GM21381 (cell line): Measurements from ENCODE around the gene ADARB1.
"Not testable (repeated sequence)": the region's sequence is repeated elsewhere in the genome, so short reads cannot be mapped to it uniquely, and the experiment has no call there.

ENCODE experiments used
- ATAC-seq: cut with Tn5 transposase; IDR thresholded peaks from one replicate; pipeline ENCODE4 v1.9.1; 2021; ENCODE audit warnings: mild to moderate bottlenecking, moderate library complexity; ENCODE audit not compliant: unreplicated experiment

ADARB1 gene

GRCh38 chr21:45131537-45131999, 57.2 kb downstream of the ADARB1 start:
- no peak for ATAC-seq

DNA sequence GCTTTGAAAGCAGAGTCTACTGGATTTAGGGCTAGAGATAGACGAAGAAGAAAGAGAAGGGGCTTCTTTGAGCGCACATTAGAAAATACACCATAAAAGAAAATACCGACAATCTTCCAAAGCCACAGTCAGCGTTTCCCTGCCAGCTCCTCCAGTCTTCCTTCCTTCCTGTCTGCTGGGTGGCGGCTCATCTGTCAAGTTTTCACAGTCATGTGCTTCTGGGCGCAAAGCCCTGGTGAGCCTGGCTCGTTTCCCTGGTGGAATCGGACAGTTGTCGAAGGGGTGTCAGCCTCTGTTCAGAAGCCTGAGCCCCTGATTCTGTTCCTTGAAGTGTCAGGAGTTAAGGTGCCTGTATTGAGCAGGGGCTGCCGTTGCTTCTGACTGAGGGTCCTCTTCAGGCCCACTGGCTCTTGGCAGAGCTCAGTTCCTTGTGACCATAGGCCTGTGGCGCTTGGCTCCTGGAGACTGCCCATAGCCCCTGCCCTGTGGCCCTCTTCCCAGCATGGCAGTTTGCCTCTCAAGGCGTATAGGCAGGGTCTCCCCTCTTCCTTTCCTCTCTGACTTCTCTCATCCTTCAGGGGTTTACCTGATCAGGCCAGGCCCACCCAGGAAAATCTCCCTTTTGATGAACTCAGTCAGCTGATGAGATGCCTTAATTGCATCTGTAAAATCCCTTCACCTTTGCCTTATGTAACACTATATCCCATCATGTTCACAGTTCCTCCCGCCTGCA, 58.6 kb downstream of the ADARB1 start:
- no peak for ATAC-seq

DNA sequence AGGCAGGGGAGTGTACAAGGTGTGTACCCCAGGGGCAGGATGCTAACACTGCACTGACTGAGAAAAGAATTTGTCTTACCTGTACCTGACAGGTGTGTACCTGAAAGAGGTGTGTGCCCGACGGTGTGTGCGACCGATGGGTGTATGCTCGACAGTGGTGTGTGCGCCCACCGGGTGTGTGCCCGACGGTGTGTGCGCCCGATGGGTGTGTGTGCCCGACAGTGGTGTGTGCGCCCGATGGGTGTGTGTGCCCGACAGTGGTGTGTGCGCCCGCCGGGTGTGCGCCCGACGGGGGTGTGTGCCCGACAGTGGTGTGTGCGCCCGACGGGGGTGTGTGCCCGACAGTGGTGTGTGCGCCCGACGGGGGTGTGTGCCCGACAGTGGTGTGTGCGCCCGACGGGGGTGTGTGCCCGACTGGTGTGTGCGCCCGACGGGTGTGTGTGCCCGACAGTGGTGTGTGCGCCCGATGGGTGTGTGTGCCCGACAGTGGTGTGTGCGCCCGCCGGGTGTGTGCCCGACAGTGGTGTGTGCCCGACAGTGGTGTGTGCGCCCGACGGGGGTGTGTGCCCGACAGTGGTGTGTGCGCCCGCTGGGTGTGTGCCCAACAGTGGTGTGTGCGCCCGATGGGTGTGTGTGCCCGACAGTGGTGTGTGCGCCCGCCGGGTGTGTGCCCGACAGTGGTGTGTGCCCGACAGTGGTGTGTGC, 59.3 kb downstream of the ADARB1 start:
- not testable (repeated sequence) for ATAC-seq

DNA sequence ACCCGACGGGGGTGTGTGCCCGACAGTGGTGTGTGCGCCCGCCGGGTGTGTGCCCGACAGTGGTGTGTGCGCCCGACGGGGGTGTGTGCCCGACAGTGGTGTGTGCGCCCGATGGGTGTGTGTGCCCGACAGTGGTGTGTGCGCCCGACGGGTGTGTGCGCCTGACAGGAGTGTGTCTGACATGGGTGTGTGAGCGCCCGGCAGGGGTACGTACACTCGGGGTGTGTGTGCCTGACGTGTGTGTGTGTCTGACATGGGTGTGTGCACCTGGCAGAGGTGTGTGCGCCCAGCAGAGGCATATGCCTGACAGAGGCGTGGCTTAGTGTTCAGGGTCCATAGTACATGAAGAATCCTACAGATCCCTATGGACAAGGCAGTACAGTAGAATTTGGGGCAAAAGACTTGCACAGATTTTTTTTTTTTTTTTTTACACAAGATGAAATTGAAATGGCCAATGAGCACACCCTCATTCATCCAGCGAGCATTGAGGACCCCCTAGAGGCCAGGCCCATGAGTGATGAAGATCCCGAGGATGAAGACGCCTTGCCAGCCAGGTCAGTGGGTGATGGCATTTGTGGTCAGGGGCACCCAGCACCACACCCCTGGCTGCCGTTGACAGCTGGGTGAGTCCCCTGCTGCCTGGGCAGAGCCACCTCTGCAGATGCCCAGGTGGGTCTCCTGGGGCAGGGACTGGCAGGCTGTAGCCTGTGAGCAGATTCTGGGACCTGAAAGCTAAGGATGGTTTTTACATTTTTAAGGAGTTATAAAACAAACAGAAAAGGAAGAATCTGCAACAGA, 60.1 kb downstream of the ADARB1 start:
- ATAC-seq, result no peak

DNA sequence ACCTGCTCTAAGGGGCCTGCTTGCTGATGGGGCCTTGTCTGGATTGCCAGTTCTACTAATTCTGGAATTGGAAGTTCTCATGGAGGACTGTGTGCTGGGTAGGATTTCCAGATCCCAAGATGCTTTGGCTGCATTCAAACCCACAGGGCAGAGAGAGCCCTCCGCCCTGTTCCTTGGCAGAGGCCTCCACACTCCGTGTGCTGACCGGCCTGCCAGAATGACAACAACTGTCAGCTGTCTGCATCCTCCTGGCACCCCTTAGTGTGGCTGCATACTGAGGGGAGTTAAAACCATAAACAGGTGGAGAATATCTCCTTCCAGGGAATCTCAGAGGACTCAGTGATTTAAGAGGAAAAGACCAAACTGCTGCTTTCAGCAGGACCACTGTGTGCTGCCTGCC, 60.7 kb downstream of the ADARB1 start:
- no peak for ATAC-seq

- ATAC-seq, result no peak
These were observed 61.5 kb downstream of the ADARB1 start for GRCh38 chr21:45135868-45136267.

- ATAC-seq, result no peak
These were observed 62.1 kb downstream of the ADARB1 start for GRCh38 chr21:45136500-45136899.

DNA sequence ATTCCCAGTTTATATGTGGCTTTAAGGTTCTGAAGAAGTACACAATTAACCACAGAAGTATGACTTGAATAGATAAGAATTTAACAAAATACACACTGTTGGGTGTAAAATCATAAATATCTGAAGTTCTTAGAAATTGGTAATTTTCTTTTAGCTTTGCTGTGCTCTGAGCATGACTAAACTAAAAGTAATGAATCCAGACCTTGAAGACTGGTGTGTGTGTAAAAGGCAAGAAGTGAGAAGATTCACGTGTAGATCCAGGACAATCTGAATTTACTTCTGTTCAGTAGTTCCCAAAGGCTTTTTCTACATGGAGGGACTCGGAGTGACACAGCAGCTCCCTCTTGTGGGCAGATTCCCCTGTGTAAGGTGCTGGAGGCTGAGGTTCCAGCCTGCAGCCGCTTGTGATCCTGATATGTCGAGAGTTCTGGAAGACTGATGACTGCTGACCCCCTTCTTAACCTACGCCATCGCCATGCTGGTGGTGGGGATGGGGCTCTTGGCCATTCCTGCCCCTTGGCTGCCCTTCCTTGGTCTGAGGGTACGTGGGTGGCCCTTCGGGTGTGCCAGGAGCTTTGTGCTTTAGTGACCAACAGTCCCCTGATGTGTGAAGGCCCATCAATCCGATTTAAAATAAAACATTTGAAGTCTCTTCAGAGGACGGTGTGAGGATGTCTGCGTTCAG, 62.7 kb downstream of the ADARB1 start:
- ATAC-seq, result no peak

DNA sequence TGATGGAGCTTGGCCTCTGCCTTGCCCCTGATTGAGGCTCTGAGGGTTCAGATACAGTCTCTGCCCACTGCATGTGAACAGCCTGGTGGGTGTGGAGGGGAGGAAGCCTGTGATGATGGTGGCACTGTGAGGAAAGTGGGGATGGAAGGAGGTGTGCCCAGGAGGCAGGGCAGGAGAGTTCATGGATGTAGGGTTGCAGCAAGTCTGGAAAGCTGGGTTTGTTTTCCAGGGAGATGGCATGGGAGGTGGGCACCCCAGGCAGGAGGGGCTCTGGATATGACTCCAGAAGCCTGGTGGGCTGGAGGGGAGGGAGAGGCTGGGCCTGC, 63.2 kb downstream of the ADARB1 start:
- ATAC-seq, result no peak

DNA sequence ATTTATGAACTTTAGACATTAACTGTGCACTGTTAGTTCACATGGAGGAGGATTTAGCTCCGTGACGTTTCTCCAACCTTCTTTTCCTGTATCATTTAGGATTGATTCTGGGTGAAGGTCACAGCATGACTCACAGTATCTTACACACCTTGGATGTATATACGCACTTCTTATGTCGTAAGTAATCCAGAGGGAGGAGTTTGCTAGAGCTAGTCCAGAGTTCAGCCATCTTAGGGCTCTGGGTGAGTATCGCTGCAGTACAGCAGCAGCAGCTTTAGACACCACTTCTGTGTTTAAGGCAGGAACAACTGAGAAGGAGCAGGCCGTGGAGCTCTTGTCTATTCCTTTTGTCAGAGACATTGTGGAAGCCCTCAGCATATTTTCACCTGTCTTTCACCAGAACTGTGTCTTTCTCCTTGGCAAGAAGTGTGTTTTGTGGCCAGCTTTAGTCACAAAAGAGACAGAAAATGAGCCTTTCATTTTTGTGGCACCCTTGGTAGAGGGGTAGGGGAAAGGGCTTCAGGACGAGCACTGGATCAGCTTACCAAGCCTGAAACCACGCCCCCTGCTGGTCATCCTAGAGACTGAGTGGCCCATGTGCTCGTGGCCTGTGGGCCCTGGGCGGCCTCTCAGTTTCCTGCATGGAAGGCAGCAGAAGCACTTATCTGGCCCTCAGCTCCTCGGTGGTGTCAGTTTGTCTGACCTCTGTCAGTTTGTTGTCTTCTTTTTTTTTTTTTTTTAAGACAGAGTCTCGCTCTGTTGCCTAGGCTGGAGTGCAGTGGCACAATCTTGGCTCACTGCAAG, 64.0 kb downstream of the ADARB1 start:
- no peak for ATAC-seq

- ATAC-seq, result not testable (repeated sequence)
These were observed 64.6 kb downstream of the ADARB1 start for GRCh38 chr21:45139003-45139360.

DNA sequence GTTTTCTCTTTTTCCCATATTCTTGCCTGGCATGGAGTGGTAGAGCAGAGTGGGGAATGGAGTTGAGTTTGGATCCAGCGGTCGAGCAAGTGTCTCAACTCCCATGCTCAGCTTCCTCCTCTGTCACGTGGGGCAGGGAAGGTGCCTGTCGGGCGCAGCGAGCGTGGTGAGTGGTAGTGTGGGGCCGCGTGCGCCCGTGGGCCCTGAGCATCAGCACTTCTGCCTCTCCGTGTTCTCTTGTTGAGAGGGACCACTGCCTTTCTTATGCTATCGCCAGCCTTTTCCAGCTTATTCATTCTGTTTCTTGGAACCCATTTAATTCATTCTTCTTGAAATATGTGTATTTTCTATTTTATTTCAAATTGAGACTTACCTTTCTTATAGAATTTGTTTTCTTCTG, 65.1 kb downstream of the ADARB1 start:
- ATAC-seq, result no peak

DNA sequence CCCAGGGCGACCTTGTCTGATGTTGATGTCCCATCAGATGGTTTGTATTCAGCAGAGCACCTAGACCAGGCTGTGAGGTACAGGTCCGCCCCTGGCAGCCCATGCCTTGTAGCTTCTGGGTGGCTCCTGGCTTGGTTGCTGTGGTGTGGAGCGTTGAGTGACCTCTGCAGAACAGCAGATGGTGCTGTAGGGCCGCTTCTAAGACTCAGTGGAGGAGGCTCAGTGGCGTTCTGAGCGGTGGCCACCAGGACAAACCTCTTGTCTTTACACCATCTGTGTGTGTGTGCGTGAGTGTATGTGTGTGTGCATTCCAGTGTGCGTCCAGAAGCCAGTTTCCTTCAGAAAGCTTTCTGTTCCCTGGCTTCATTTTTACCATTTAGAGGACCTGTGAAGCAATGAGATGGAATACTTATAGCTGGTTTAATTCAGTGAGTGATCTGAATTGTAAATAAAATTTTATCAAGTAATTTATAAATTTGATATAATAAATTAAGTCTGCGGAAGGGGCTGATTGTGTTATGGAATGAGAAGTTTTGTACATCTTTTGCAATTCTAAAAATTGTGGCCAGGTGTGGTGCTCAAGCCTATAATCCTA, 66.1 kb downstream of the ADARB1 start:
- no peak for ATAC-seq

DNA sequence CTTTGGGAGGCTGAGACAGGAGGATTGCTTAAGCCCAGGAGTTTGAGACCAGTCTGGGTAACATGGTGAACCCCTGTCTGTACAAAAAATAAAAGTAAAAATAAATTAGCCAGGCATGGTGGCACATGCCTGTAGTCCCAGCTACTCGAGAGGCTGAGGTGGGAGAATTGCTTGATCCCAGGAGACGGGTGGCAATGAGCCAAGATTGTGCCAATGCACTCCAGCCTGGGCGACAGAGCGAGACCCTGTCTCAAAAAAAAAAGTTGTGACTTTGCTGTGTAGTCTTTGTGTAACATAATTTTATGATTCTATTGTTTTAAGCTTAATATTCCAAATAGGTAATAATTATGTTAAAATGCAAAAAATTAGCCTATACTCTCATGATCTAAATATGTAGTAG, 66.6 kb downstream of the ADARB1 start:
- ATAC-seq, result not testable (repeated sequence)

DNA sequence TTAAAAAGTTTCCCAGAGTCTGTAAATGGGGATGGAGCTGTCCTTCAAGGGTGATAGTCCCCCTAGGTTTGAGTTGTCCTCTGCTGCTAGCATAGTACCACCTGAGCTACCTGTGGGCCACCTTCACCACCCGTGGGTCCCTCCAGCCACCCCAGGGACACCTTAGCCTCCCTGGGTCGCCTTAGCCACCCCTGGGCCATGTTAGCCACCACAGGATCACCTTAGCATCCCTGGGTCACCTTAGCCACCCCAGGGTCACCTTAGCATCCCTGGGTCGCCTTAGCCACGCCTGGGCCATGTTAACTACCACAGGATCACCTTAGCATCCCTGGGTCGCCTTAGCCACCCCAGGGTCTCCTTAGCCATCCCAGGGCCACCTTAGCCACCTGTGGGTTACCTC, 67.1 kb downstream of the ADARB1 start:
- no peak for ATAC-seq

DNA sequence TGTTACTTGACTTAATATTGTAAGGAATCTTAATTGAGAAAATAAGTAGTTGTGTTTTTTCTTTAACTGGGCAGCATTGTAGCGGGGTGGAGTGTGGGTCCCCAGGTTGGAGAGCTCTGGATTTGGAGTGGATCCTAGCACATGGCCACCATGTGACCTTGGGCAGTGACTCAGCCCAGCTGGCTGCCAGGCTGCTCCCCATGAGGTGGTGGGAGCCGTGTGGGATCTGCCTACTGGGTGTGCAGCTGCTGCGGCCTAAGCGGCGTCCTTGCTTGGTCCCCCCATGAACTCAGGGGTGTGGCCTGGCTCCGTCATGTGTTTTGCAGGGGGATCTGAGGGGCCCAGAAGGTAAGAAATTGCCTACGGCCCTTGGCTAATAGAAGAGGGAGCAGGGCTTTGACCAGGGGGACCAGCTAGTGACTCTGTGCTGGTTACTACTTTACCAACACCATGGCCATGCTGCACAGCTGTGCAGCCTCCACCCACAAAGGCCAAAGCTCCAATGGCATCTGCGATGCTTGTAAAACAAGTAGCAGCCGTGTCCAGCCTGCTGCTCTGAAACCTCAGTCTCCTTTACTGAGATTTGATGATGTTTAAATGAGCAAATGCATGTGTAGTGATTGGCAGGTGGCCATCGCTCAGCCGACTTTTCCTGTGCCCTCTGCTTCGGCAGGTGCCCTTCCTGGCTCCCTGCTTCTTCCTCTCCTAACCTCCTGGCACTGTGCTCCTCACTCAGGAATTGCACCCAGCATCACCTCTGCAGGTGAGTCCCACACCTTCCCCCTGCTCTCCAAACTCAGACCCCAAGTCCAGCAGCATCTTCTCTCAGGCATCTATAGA, 68.3 kb downstream of the ADARB1 start:
- ATAC-seq, result no peak

- no peak for ATAC-seq
These were observed 69.5 kb downstream of the ADARB1 start for GRCh38 chr21:45143855-45144254.

- ATAC-seq, result no peak
These were observed 70.8 kb downstream of the ADARB1 start for GRCh38 chr21:45145146-45145545.

DNA sequence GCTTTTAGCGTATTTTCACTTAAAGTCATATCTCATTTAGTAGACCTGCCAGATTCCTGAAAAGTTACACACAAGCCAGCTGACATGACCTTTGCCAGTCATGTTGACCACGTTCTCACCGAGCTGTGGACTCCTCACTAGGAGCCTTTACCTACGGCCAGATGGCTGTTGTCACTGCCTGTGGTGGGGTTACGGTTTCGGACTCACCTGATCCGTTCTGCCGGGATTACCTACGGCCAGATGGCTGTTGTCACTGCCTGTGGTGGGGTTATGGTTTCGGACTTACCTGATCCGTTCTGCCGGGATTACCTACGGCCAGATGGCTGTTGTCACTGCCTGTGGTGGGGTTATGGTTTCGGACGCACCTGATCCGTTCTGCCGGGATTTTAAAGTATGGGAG, 71.5 kb downstream of the ADARB1 start:
- not testable (repeated sequence) for ATAC-seq
